IPS-NIHi7 (cell line): Measurements from ENCODE around the gene PCF11.
"Not testable (repeated sequence)": the region's sequence is repeated elsewhere in the genome, so short reads cannot be mapped to it uniquely, and the experiment has no call there.

ENCODE experiments used
- DNase-seq: peaks from one replicate; pipeline ENCODE4 v3.0.0; 2012; ENCODE audit warnings: mixed read lengths; ENCODE audit errors: extremely low spot score

Gene PCF11

GRCh38 chr11:83193315-83194280 lies 36.7 kb downstream of the PCF11 start, which contains the start of gene ANKRD42:
TSS of gene ANKRD42 (plus strand) at chr11:83193712. CDS start at chr11:83194671, 959 bp downstream.
- DNase-seq = peak; percentile 94

- DNase-seq = peak; percentile 58
Observed at GRCh38 chr11:83194281-83195142, 37.6 kb downstream of the PCF11 start.

- DNase-seq = no peak
Observed at GRCh38 chr11:83195143-83195466, 38.2 kb downstream of the PCF11 start.

- no peak for DNase-seq
Observed at GRCh38 chr11:83195649-83196048, 38.7 kb downstream of the PCF11 start.

GRCh38 chr11:83200035-83200434 lies 43.1 kb downstream of the PCF11 start:
- no peak for DNase-seq

- DNase-seq = no peak
Observed at GRCh38 chr11:83205608-83206185, 48.8 kb downstream of the PCF11 start.

GRCh38 chr11:83206221-83206620 lies 49.3 kb downstream of the PCF11 start:
- no peak for DNase-seq

GRCh38 chr11:83206771-83207382 lies 49.9 kb downstream of the PCF11 start:
- DNase-seq = not testable (repeated sequence)

- DNase-seq = peak; percentile 56
Observed at GRCh38 chr11:83219095-83219494, 62.2 kb downstream of the PCF11 start.

- DNase-seq = no peak
Observed at GRCh38 chr11:83220260-83220659, 63.3 kb downstream of the PCF11 start.

GRCh38 chr11:83221694-83222093 lies 64.8 kb downstream of the PCF11 start:
- DNase-seq = no peak

GRCh38 chr11:83222499-83222898 lies 65.6 kb downstream of the PCF11 start:
- DNase-seq = no peak

GRCh38 chr11:83223457-83223856 lies 66.5 kb downstream of the PCF11 start:
- DNase-seq = no peak

GRCh38 chr11:83235825-83236224 lies 78.9 kb downstream of the PCF11 start:
- no peak for DNase-seq
